GM19025 (cell line): ENCODE data around the gene SYNGR2.
"Not testable (repeated sequence)": the region's sequence is repeated elsewhere in the genome, so short reads cannot be mapped to it uniquely, and the experiment has no call there.

Experiments used
- ATAC-seq: cut with Tn5 transposase; IDR thresholded peaks from one replicate; pipeline ENCODE4 v1.9.1; 2021; ENCODE audit warnings: mild to moderate bottlenecking, low read depth, moderate library complexity; ENCODE audit not compliant: unreplicated experiment

SYNGR2 gene

GRCh38 chr17:78129351-78130089 lies 38.9 kb upstream of the SYNGR2 start:
- no peak for ATAC-seq

GRCh38 chr17:78130090-78130436 lies 38.3 kb upstream of the SYNGR2 start:
- ATAC-seq: no peak

- no peak for ATAC-seq
These were observed 37.8 kb upstream of the SYNGR2 start, which contains the start of gene TMC8 for GRCh38 chr17:78130437-78131101. Gene TMC8, plus strand, starts transcription at chr17:78130771. Its CDS starts 818 bp downstream, at chr17:78131589.

- no peak for ATAC-seq
These were observed 37.0 kb upstream of the SYNGR2 start for GRCh38 chr17:78131172-78132083.

- no peak for ATAC-seq
These were observed 36.2 kb upstream of the SYNGR2 start for GRCh38 chr17:78132084-78132676.

- no peak for ATAC-seq
These were observed 35.6 kb upstream of the SYNGR2 start for GRCh38 chr17:78132767-78133178.

- no peak for ATAC-seq
These were observed 35.0 kb upstream of the SYNGR2 start for GRCh38 chr17:78133179-78133951.

GRCh38 chr17:78133971-78134898 lies 34.1 kb upstream of the SYNGR2 start:
- ATAC-seq: no peak

- ATAC-seq: no peak
These were observed 33.4 kb upstream of the SYNGR2 start for GRCh38 chr17:78134899-78135385.

- ATAC-seq: no peak
These were observed 32.4 kb upstream of the SYNGR2 start for GRCh38 chr17:78135858-78136500.

GRCh38 chr17:78137392-78138203 lies 30.8 kb upstream of the SYNGR2 start:
- no peak for ATAC-seq

- no peak for ATAC-seq
These were observed 29.9 kb upstream of the SYNGR2 start for GRCh38 chr17:78138204-78139060.

- ATAC-seq: not testable (repeated sequence)
These were observed 28.6 kb upstream of the SYNGR2 start for GRCh38 chr17:78139861-78140168.

GRCh38 chr17:78140169-78141051 lies 28.0 kb upstream of the SYNGR2 start:
- peak; percentile 70 for ATAC-seq

GRCh38 chr17:78141437-78142118 lies 26.8 kb upstream of the SYNGR2 start:
- ATAC-seq: no peak
